Neural progenitor cell (in vitro differentiated cells): ENCODE measurements around the gene SLC16A5.

Experiments
- CTCF ChIP-seq: fragments of 200-600 bp; sonication (generic); IDR thresholded peaks from 2 replicates; pipeline ENCODE4 v1.5.1; 2017; ENCODE audit warnings: antibody characterized with exemption, mild to moderate bottlenecking
- EZH2 ChIP-seq: fragments of 200-600 bp; sonication (generic); IDR thresholded peaks from 2 replicates; pipeline ENCODE4 v1.6.1; 2017; ENCODE audit warnings: antibody characterized with exemption, mild to moderate bottlenecking, moderate library complexity

- no peak for TF ChIP-seq EZH2
- no peak for TF ChIP-seq CTCF
Measured at GRCh38 chr17:75064040-75064439, 23.7 kb upstream of the SLC16A5 start.
